Sigmoid colon (tissue), 7 donors: ENCODE results near the gene TMEM38B. TPM values are rescaled to one million over a fixed set of nuclear protein-coding genes. Genes with fewer than 3 reads are reported as not detected.
"Not testable (repeated sequence)": the region's sequence is repeated elsewhere in the genome, so short reads cannot be mapped to it uniquely, and the experiment has no call there.

Source experiments
- DNase-seq: peaks from one replicate; pipeline ENCODE4 v3.0.0-alpha.2; 2019
- H3K27ac ChIP-seq, 4 donors: fragments of 200-600 bp; sonication (generic); one replicate each; pipeline ENCODE4 v1.5.1; 2016 to 2019; ENCODE audit warnings: mild to moderate bottlenecking in 1 of 4
- H3K27me3 ChIP-seq, 3 donors: fragments of 200-600 bp; sonication (generic); one replicate each; pipeline ENCODE4 v1.5.1; 2019; ENCODE audit warnings: mild to moderate bottlenecking in 1 of 3
- H3K36me3 ChIP-seq, 4 donors: fragments of 200-600 bp; sonication (generic); one replicate each; pipeline ENCODE4 v1.5.1; 2016 to 2019
- H3K4me1 ChIP-seq, 4 donors: fragments of 200-600 bp; sonication (generic); one replicate each; pipeline ENCODE4 v1.5.1; 2017 to 2019
- H3K4me3 ChIP-seq, 4 donors: fragments of 200-600 bp; sonication (generic); one replicate each; pipeline ENCODE4 v1.5.1; 2017 to 2019; ENCODE audit warnings: mild to moderate bottlenecking in 2 of 4, moderate library complexity in 1 of 4
- H3K9me3 ChIP-seq, 4 donors: fragments of 200-600 bp in 3 of 4; sonication (generic) in 3 of 4; one replicate each; pipeline versions ENCODE4 v1.5.1 to v1.6.1; 2013 to 2019
- CTCF ChIP-seq, 4 experiments: fragments of 450-650 bp in 3 of 4; fragments of 200-600 bp in 1 of 4; IDR thresholded peaks; one replicate each; pipeline ENCODE4 v1.5.1; 2016 to 2019; ENCODE audit warnings: antibody characterized with exemption in 4 of 4, mild to moderate bottlenecking in 3 of 4, moderate library complexity in 2 of 4
- EP300 ChIP-seq, 4 donors: sonication (generic); formaldehyde crosslinking; IDR thresholded peaks; one replicate each; pipeline ENCODE4 v1.6.1; 2017; ENCODE audit warnings: antibody characterized with exemption in 4 of 4
- POLR2A ChIP-seq, 2 donors: fragments of 450-650 bp; IDR thresholded peaks; one replicate each; pipeline ENCODE4 v1.6.1; 2016; ENCODE audit warnings: antibody characterized with exemption in 2 of 2, mild to moderate bottlenecking in 2 of 2, moderate library complexity in 2 of 2
- POLR2AphosphoS5 ChIP-seq, 4 donors: sonication (generic); formaldehyde crosslinking; IDR thresholded peaks; one replicate each; pipeline ENCODE4 v1.6.1; 2017; ENCODE audit warnings: antibody characterized with exemption in 4 of 4
- WGBS, 2 donors: extraction: QIAGEN DNeasy Blood & Tissue Kit; methylation state at CpG; one replicate each; pipeline ENCODE4 v1.1.7; 2013; 5-methylcytosine and 5-hydroxymethylcytosine counted together
- intact Hi-C: fragments of 100-400 bp; cut with DNase I; formaldehyde crosslinking; loops from one replicate; pipeline ENCODE4 v1.15.1; 2023
- polyA plus RNA-seq, 3 donors: library from polyadenylated mRNA; stranded (reverse); fragments of 200-250 nt; gene quantifications; one replicate each; pipeline ENCODE4 v1.2.3, GENCODE V29; 2013
- total RNA-seq, 4 donors: library from RNA; depleted of rRNA; stranded (reverse); fragments of >200 nt; gene quantifications; one replicate each; pipeline ENCODE4 v1.1.0, GENCODE V29; 2016
- donor health status: healthy with polysubstance abuse.
- donor health status: Bipolar disorder and iron deficiency.
- donor health status: healthy.

TMEM38B gene
- total and polyA plus RNA-seq, 7 donors = 5.1 to 17.3 (median 8.9) TPM

DNA sequence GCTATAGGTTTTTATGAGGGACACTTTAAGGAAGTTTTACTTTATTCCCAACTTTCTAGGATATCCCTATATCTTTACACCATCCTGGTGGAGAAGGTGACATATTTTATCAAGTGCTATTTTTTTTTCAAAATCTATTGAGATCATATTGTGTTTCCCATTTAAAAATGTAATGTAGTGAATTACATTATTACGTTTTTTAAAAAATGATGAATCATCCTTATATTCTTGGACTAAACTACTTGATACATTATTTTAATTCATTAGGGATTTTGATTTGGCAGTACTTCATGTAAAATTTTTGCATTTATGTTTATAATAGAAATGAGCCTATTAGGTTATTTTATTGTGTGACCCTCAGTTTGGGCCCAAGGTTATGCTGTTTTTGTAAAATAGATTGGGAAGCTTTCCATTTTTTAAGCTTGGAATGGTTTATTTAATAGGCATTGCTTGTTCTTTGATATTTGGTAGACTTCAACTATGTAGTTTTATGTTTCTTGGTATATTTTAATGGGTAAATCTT, 4.1 kb downstream of the TMEM38B start:
- H3K36me3 ChIP-seq = no peaks in the 10 kb centered on the region
- intact Hi-C loops = no loop called here
- whole genome bisulfite sequencing, 2 donors = 88 to 96% methylated on average over 1 of the region's 1 CpG
- H3K27ac ChIP-seq = no peak overlapping the region
- H3K4me3 ChIP-seq = no peak overlapping the region
- H3K9me3 ChIP-seq = no peaks in the 10 kb centered on the region
- DNase-seq = no peak
- peaks cover 0 to 8% (median 3%) of the 10 kb centered on the region in 3 donors for H3K27me3 ChIP-seq
- H3K4me1 ChIP-seq = peaks cover 0 to 13% (median 9%) of the 10 kb centered on the region in 4 donors
- TF ChIP-seq POLR2A (IDR thresholded peaks at IDR 0.05) = no peak
- TF ChIP-seq EP300 (IDR thresholded peaks at IDR 0.05) = no peak
- TF ChIP-seq POLR2AphosphoS5 (IDR thresholded peaks at IDR 0.05) = no peak
- no peak for TF ChIP-seq CTCF (IDR thresholded peaks at IDR 0.05)

GRCh38 chr9:105700668-105701067, 6.3 kb downstream of the TMEM38B start:
- Histone ChIP-seq H3K4me1 (peaks cover 0 to 1% (median under 1%) of the 10 kb centered on the region in 4 donors), H3K27ac (no peak overlapping the region), H3K27me3 (no peaks in the 10 kb centered on the region), H3K9me3 (no peaks in the 10 kb centered on the region), H3K4me3 (no peak overlapping the region), H3K36me3 (no peaks in the 10 kb centered on the region)
- WGBS, 2 donors = 14 to 39% methylated on average over 1 of the region's 1 CpG
- TF ChIP-seq POLR2A (IDR thresholded peaks at IDR 0.05) (no peak), EP300 (IDR thresholded peaks at IDR 0.05) (no peak), CTCF (IDR thresholded peaks at IDR 0.05) (no peak), POLR2AphosphoS5 (IDR thresholded peaks at IDR 0.05) (no peak)
- intact Hi-C loops = no loop called here
- DNase-seq = no peak

DNA sequence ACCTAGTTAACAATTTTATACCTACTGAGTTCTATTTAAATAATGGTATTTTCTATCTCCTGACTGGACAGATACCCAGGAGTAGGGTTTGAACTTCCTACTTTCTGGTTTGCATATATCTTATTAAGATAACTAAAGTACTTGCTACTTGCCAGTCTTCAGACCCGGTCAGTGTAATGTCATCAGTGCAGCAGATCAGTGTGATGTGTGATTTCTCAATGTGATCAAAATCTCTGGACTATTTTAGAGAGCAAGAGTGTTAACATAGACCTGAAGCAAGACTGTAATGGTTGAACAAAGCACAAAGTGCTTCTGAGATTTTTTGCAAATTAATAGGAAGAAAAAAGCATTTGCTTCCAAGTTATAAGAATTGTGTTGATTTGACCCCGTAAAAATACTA, 6.8 kb downstream of the TMEM38B start:
- no peak overlapping the region for H3K27ac ChIP-seq
- H3K9me3 ChIP-seq = no peaks in the 10 kb centered on the region
- DNase-seq = no peak
- intact Hi-C loops = no loop called here
- H3K27me3 ChIP-seq = no peaks in the 10 kb centered on the region
- TF ChIP-seq CTCF (IDR thresholded peaks at IDR 0.05) (no peak), EP300 (IDR thresholded peaks at IDR 0.05) (no peak), POLR2AphosphoS5 (IDR thresholded peaks at IDR 0.05) (no peak), POLR2A (IDR thresholded peaks at IDR 0.05) (no peak)
- peaks cover 0 to 2% (median 0%) of the 10 kb centered on the region in 4 donors for H3K36me3 ChIP-seq
- no peak overlapping the region for H3K4me3 ChIP-seq
- H3K4me1 ChIP-seq = no peaks in the 10 kb centered on the region
- 39 to 63% methylated on average over 2 of the region's 2 CpGs for WGBS, 2 donors

DNA sequence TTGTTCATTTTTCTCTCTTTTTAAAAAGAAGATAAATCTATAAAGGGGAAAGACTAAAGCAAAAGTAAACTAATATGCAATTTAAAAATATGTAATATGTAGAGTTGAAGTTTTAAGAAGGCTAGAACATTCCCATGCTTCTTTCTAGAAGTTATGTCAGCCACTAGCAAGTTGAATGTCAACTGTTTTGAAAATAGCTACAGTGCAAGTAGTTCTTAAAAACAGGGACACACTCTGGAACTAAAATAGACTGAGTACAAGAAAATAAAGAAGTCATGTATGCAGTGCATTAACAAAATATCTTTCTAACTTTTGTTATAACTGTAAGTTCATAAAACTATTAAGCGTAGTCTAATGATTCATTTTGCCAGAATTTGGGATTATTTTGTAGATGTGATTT, 7.9 kb downstream of the TMEM38B start:
- 1 to 97% methylated on average over 1 of the region's 1 CpG for WGBS, 2 donors
- H3K27ac ChIP-seq = no peak overlapping the region
- H3K4me3 ChIP-seq = no peak overlapping the region
- no peaks in the 10 kb centered on the region for H3K4me1 ChIP-seq
- no peak for DNase-seq
- H3K36me3 ChIP-seq = peaks cover 0 to 4% (median 0%) of the 10 kb centered on the region in 4 donors
- no peaks in the 10 kb centered on the region for H3K27me3 ChIP-seq
- H3K9me3 ChIP-seq = no peaks in the 10 kb centered on the region
- TF ChIP-seq CTCF (IDR thresholded peaks at IDR 0.05) = no peak
- TF ChIP-seq EP300 (IDR thresholded peaks at IDR 0.05) = no peak
- TF ChIP-seq POLR2AphosphoS5 (IDR thresholded peaks at IDR 0.05) = no peak
- no peak for TF ChIP-seq POLR2A (IDR thresholded peaks at IDR 0.05)
- intact Hi-C loops = no loop called here

DNA sequence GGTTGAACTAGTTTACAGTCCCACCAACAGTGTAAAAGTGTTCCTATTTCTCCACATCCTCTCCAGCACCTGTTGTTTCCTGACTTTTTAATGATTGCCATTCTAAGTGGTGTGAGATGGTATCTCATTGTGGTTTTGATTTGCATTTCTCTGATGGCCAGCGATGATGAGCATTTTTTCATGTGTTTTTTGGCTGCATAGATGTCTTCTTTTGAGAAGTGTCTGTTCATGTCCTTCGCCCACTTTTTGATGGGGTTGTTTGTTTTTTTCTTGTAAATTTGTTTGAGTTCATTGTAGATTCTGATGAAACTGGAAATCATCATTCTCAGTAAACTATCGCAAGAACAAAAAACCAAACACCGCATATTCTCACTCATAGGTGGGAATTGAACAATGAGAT, 9.3 kb downstream of the TMEM38B start:
- H3K4me3 ChIP-seq, H3K27me3 ChIP-seq, H3K27ac ChIP-seq, H3K36me3 ChIP-seq, intact Hi-C loops, H3K4me1 ChIP-seq, DNase-seq, H3K9me3 ChIP-seq: not testable (repeated sequence)
- 92 to 96% methylated on average over 4 of the region's 4 CpGs for WGBS, 2 donors
